Neural cell (in vitro differentiated cells): ENCODE measurements around the gene CETN2. TPM values are rescaled to one million over a fixed set of nuclear protein-coding genes. Genes with fewer than 3 reads are reported as not detected.

ENCODE experiments used
- H2AFZ ChIP-seq: fragments of 200-600, 300-800 bp; sonication (generic), shearing (Covaris generic); 2 replicates; pipeline ENCODE4 v1.6.0; 2014; ENCODE audit warnings: low read depth, mild to moderate bottlenecking, antibody characterized with exemption, low read length, moderate library complexity
- H3F3A ChIP-seq: fragments of 200-600 bp; shearing (Covaris generic); 2 replicates; pipeline ENCODE4 v1.6.1; 2016; ENCODE audit warnings: mild to moderate bottlenecking, moderate library complexity, mixed read lengths, antibody characterized with exemption, low read length; ENCODE audit not compliant: insufficient read depth, poor library complexity, severe bottlenecking
- H3K27ac ChIP-seq: fragments of 200-600, 300-800 bp; sonication (generic), shearing (Covaris generic); 2 replicates; pipeline ENCODE4 v1.5.1; 2014; ENCODE audit warnings: mild to moderate bottlenecking, low read length, moderate library complexity
- H3K27me3 ChIP-seq: fragments of 300-800, 200-600 bp; sonication (generic), shearing (Covaris generic); 2 replicates; pipeline ENCODE4 v1.6.0; 2014; ENCODE audit warnings: mild to moderate bottlenecking, low read depth, low read length, moderate library complexity; ENCODE audit not compliant: insufficient read depth
- H3K36me3 ChIP-seq: fragments of 300-800, 200-600 bp; sonication (generic), shearing (Covaris generic); 2 replicates; pipeline ENCODE4 v1.5.1; 2014; ENCODE audit warnings: mild to moderate bottlenecking, antibody characterized with exemption, low read length, moderate library complexity; ENCODE audit not compliant: insufficient read depth
- H3K4me2 ChIP-seq: fragments of 300-800, 200-600 bp; sonication (generic), shearing (Covaris generic); 2 replicates; pipeline ENCODE4 v1.6.0; 2014; ENCODE audit warnings: mild to moderate bottlenecking, low read length
- H3K4me3 ChIP-seq: fragments of 300-800, 200-600 bp; sonication (generic), shearing (Covaris generic); 2 replicates; pipeline ENCODE4 v1.5.1; 2014; ENCODE audit warnings: mild to moderate bottlenecking, low read length, moderate library complexity
- H3K79me2 ChIP-seq: fragments of 200-600 bp; shearing (Covaris generic); replicated peaks from 2 replicates; pipeline ENCODE4 v1.6.0; 2014; ENCODE audit warnings: mild to moderate bottlenecking, low read length, moderate library complexity; ENCODE audit not compliant: insufficient read depth
- H3K9ac ChIP-seq: fragments of 300-800, 200-600 bp; sonication (generic), shearing (Covaris generic); 2 replicates; pipeline ENCODE4 v1.6.1; 2016; ENCODE audit warnings: mild to moderate bottlenecking, low read length, mixed read lengths
- H3K9me2 ChIP-seq: fragments of 200-600 bp; shearing (Covaris generic); 2 replicates; pipeline ENCODE4 v1.6.1; 2016; ENCODE audit warnings: mild to moderate bottlenecking, low read length, mixed read lengths; ENCODE audit not compliant: insufficient read depth
- H3K9me3 ChIP-seq: fragments of 200-600, 300-800 bp; sonication (generic), shearing (Covaris generic); 2 replicates; pipeline ENCODE4 v1.6.1; 2016; ENCODE audit warnings: mild to moderate bottlenecking, mixed run types, low read length, moderate library complexity, mixed read lengths
- H4K20me1 ChIP-seq: fragments of 200-600 bp; shearing (Covaris generic); 2 replicates; pipeline ENCODE4 v1.6.1; 2016; ENCODE audit warnings: mild to moderate bottlenecking, mixed run types; ENCODE audit not compliant: insufficient read depth
- CTCF ChIP-seq: fragments of 450-650 bp; IDR thresholded peaks from 2 replicates; pipeline ENCODE4 v1.5.1; 2014; ENCODE audit warnings: antibody characterized with exemption, mild to moderate bottlenecking, moderate library complexity; ENCODE audit not compliant: poor library complexity, severe bottlenecking
- EP300 ChIP-seq: fragments of 450-650 bp; conservative IDR thresholded peaks from 2 replicates; pipeline ENCODE4 v1.6.1; 2014; ENCODE audit warnings: antibody characterized with exemption, mild to moderate bottlenecking, moderate library complexity; ENCODE audit not compliant: poor library complexity, severe bottlenecking
- EZH2 ChIP-seq: fragments of 200-600, 300-800 bp; shearing (Covaris generic), sonication (generic); IDR thresholded peaks from 2 replicates; pipeline ENCODE4 v1.6.1; 2014; ENCODE audit warnings: antibody characterized with exemption, low read length, borderline replicate concordance, mild to moderate bottlenecking; ENCODE audit not compliant: insufficient read depth, poor library complexity, severe bottlenecking
- MXI1 ChIP-seq: fragments of 450-650 bp; conservative IDR thresholded peaks from 2 replicates; pipeline ENCODE4 v1.6.1; 2014; ENCODE audit warnings: antibody characterized with exemption, mild to moderate bottlenecking; ENCODE audit not compliant: poor library complexity, severe bottlenecking
- POLR2AphosphoS5 ChIP-seq: IDR thresholded peaks from 2 replicates; pipeline ENCODE4 v1.6.1; 2012
- RAD21 ChIP-seq: fragments of 450-650 bp; conservative IDR thresholded peaks from 2 replicates; pipeline ENCODE4 v1.6.1; 2014; ENCODE audit warnings: antibody characterized with exemption, mild to moderate bottlenecking, moderate library complexity
- REST ChIP-seq: IDR thresholded peaks from 2 replicates; pipeline ENCODE4 v1.6.1; 2012; ENCODE audit warnings: borderline replicate concordance
- SMC3 ChIP-seq: fragments of 450-650 bp; conservative IDR thresholded peaks from 2 replicates; pipeline ENCODE4 v1.6.1; 2014; ENCODE audit warnings: antibody characterized with exemption, mild to moderate bottlenecking, moderate library complexity; ENCODE audit not compliant: poor library complexity
- TAF1 ChIP-seq: IDR thresholded peaks from 2 replicates; pipeline ENCODE4 v1.6.1; 2012; ENCODE audit warnings: low read depth
- polyA plus RNA-seq: library from polyadenylated mRNA; depleted of rRNA; stranded (reverse); fragments of >200 nt; gene quantifications from 2 replicates; pipeline ENCODE4 v1.2.3, GENCODE V29; 2014

CETN2 gene
- polyA plus RNA-seq, 1 donor from 2014 or later, result 163 TPM

DNA sequence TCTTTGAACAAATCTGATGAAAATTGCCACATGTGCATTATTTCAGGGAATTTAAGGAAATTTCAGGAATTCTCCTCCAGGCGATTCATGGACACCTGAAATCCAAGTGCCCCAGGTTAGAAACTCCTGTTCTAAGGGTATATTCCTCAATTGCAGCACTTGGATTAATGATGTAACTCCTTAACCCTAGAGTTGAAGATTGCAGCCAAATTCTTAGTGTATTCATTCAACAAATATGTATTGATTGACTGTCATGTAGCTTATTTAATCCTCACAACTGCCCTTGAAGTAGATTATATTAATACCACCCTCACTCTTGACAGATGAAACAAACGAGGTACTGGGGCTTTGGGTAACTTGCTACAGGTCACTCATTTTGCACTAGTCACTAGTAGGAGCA lies 11.3 kb downstream of the CETN2 start:
- H3K9me2 ChIP-seq, result no peaks in the 10 kb centered on the region
- H3K27me3 ChIP-seq, result no peaks in the 10 kb centered on the region
- no peak overlapping the region for H3K4me2 ChIP-seq
- H4K20me1 ChIP-seq, result no peaks in the 10 kb centered on the region
- peak overlapping the region; percentile 23 for H3K9ac ChIP-seq
- no peaks in the 10 kb centered on the region for H3K79me2 ChIP-seq
- peak overlapping the region; percentile 67 for H3K27ac ChIP-seq
- H3K36me3 ChIP-seq, result no peaks in the 10 kb centered on the region
- no peaks in the 10 kb centered on the region for H3F3A ChIP-seq
- TF ChIP-seq REST, result no peak
- TF ChIP-seq POLR2AphosphoS5, result no peak
- TF ChIP-seq TAF1, result no peak
- TF ChIP-seq CTCF, result no peak
- TF ChIP-seq MXI1, result no peak
- no peak for TF ChIP-seq RAD21
- no peak for TF ChIP-seq SMC3
- TF ChIP-seq EZH2, result no peak
- TF ChIP-seq EP300, result no peak
- no peaks in the 10 kb centered on the region for H3K9me3 ChIP-seq
- H3K4me3 ChIP-seq, result no peak overlapping the region
- no peak overlapping the region for H2AFZ ChIP-seq

DNA sequence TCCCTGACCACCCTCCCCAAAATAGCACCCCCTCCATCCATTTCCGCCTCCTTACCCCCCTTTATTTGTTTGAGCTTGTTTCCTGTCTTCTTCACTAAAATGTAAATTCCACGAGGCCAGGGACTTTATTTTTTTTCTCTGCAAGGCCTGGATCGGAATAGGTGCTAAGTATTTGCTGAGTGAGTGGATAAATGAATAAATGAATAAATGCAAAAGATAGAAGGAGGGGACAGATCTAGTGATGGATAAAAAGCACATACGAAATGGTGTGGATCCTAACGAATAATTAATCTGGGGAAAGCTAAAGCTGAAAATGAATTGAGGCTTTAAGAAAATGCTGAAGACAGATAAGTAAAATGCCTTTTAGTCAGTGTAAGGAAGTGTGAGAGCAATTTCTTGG lies 12.2 kb downstream of the CETN2 start:
- Histone ChIP-seq H3K79me2 (no peaks in the 10 kb centered on the region), H3K9me3 (no peaks in the 10 kb centered on the region), H3K27me3 (no peaks in the 10 kb centered on the region), H3K36me3 (no peaks in the 10 kb centered on the region), H3K9me2 (no peaks in the 10 kb centered on the region), H3K4me3 (no peak overlapping the region), H3K9ac (peak overlapping the region; percentile 16), H3F3A (no peaks in the 10 kb centered on the region), H2AFZ (no peak overlapping the region), H4K20me1 (no peaks in the 10 kb centered on the region), H3K27ac (peak overlapping the region; percentile 67), H3K4me2 (no peak overlapping the region)
- TF ChIP-seq POLR2AphosphoS5 (no peak), EZH2 (no peak), TAF1 (no peak), REST (no peak), EP300 (no peak), SMC3 (no peak), MXI1 (no peak), RAD21 (no peak)
